K562 (cell line): Measurements from ENCODE around the gene MYO18A. TPM values are rescaled to one million over a fixed set of nuclear protein-coding genes. Genes with fewer than 3 reads are reported as not detected.

Experiments
- E2F8 ChIP-seq: fragments of 450-650 bp; IDR thresholded peaks from 2 replicates; pipeline ENCODE4 v1.7.1; 2018; ENCODE audit warnings: mild to moderate bottlenecking, low read depth; ENCODE audit not compliant: partially characterized antibody
- ESRRA ChIP-seq: fragments of 450-650 bp; IDR thresholded peaks from 2 replicates; pipeline ENCODE4 v1.6.1; 2014; ENCODE audit warnings: low read depth, mild to moderate bottlenecking, moderate library complexity, borderline replicate concordance
- L3MBTL2 ChIP-seq: fragments of 450-650 bp; IDR thresholded peaks from 2 replicates; pipeline ENCODE4 v1.6.1; 2016; ENCODE audit warnings: mild to moderate bottlenecking, moderate library complexity
- NR3C1 ChIP-seq: sonication (generic); formaldehyde crosslinking; IDR thresholded peaks from 2 replicates; pipeline ENCODE4 v1.8.1; 2022; ENCODE audit warnings: missing genetic modification reagents
- RFX5 ChIP-seq: IDR thresholded peaks from 2 replicates; pipeline ENCODE4 v1.6.1; 2011; ENCODE audit warnings: low read depth, mild to moderate bottlenecking, improper control_type of control experiment, low read length
- TCFL5 ChIP-seq: fragments of 250-450 bp; sonication (Bioruptor Pico); conservative IDR thresholded peaks from 2 replicates; pipeline ENCODE4 v1.6.1; 2021; ENCODE audit warnings: mild to moderate bottlenecking, moderate library complexity, matching md5 sums
- TSHZ1 ChIP-seq: fragments of 250-450 bp; sonication (Bioruptor Pico); IDR thresholded peaks from 2 replicates; pipeline ENCODE4 v1.4.0; 2020; ENCODE audit warnings: mild to moderate bottlenecking, moderate library complexity
- ZFP30 ChIP-seq: fragments of 250-450 bp; sonication (Bioruptor Pico); IDR thresholded peaks from 2 replicates; pipeline ENCODE4 v1.8.0; 2022; ENCODE audit warnings: moderate library complexity, mild to moderate bottlenecking, inconsistent platforms, borderline replicate concordance
- ZFX ChIP-seq: sonication (generic); formaldehyde crosslinking; IDR thresholded peaks from 2 replicates; pipeline ENCODE4 v1.8.0; 2022; ENCODE audit warnings: mild to moderate bottlenecking, missing genetic modification reagents, moderate library complexity
- polyA plus RNA-seq, 8 experiments: library from polyadenylated mRNA; depleted of rRNA in 4 of 8; stranded (reverse) in 5 of 8; unstranded in 3 of 8; fragments of >200 nt; fragmentation: Nextera tagmentation in 2 of 8; fragmentation: Illumina TruSeq in 1 of 8; extraction: Ambion mirVana in 2 of 8; extraction: Trizol in 1 of 8; gene quantifications; 2 replicates each; pipeline versions ENCODE4 v1.2.1 to v1.2.3, GENCODE V29; 2011 to 2014; ENCODE audit warnings: inconsistent platforms in 1 of 8, missing spikeins in 1 of 8
- total RNA-seq, 7 experiments: library from RNA; depleted of rRNA in 6 of 7; stranded (reverse); fragments of >200 nt in 6 of 7; fragmentation: Illumina TruSeq in 2 of 7; extraction: Trizol in 2 of 7; gene quantifications; 2 replicates each; pipeline versions ENCODE4 v1.2.1 to v1.2.3, GENCODE V29; 2011 to 2021; ENCODE audit warnings: low replicate concordance in 1 of 7
- TF ChIP-seq, protein P1 (sequence below): sonication (generic); formaldehyde crosslinking; IDR thresholded peaks from 2 replicates; pipeline ENCODE4 v1.8.1; 2023; ENCODE audit warnings: mild to moderate bottlenecking, missing genetic modification reagents
- TF ChIP-seq, protein P2 (sequence below): sonication (generic); formaldehyde crosslinking; IDR thresholded peaks from 2 replicates; pipeline ENCODE4 v1.9.0; 2022; ENCODE audit warnings: mild to moderate bottlenecking, missing genetic modification reagents
- TF ChIP-seq, protein P3 (sequence below): fragments of 250-450 bp; sonication (Bioruptor Pico); IDR thresholded peaks from 2 replicates; pipeline ENCODE4 v1.5.0; 2021; ENCODE audit warnings: mild to moderate bottlenecking, moderate library complexity

The MYO18A gene
- total and polyA plus RNA-seq, 9 of the 15 experiments (the other 6 are each of a cell fraction or from before 2014, with no cell fraction given): 2.5 to 65.4 (median 17.1) TPM

- no peak for TF ChIP-seq RFX5
- no peak for TF ChIP-seq TCFL5 (CRISPR knock-in tag)
- no peak for TF ChIP-seq ZFP30
- TF ChIP-seq, protein P1, sequence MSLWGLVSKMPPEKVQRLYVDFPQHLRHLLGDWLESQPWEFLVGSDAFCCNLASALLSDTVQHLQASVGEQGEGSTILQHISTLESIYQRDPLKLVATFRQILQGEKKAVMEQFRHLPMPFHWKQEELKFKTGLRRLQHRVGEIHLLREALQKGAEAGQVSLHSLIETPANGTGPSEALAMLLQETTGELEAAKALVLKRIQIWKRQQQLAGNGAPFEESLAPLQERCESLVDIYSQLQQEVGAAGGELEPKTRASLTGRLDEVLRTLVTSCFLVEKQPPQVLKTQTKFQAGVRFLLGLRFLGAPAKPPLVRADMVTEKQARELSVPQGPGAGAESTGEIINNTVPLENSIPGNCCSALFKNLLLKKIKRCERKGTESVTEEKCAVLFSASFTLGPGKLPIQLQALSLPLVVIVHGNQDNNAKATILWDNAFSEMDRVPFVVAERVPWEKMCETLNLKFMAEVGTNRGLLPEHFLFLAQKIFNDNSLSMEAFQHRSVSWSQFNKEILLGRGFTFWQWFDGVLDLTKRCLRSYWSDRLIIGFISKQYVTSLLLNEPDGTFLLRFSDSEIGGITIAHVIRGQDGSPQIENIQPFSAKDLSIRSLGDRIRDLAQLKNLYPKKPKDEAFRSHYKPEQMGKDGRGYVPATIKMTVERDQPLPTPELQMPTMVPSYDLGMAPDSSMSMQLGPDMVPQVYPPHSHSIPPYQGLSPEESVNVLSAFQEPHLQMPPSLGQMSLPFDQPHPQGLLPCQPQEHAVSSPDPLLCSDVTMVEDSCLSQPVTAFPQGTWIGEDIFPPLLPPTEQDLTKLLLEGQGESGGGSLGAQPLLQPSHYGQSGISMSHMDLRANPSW: no peak
- no peak for TF ChIP-seq ZFX (CRISPR knock-in tag)
- 0 out of 2 replicates have a peak, but pooled peaks have one; percentile 21 for TF ChIP-seq L3MBTL2
- no peak for TF ChIP-seq TSHZ1
- TF ChIP-seq ESRRA: no peak
- TF ChIP-seq E2F8: no peak
- TF ChIP-seq NR3C1: no peak
- TF ChIP-seq, protein P2, sequence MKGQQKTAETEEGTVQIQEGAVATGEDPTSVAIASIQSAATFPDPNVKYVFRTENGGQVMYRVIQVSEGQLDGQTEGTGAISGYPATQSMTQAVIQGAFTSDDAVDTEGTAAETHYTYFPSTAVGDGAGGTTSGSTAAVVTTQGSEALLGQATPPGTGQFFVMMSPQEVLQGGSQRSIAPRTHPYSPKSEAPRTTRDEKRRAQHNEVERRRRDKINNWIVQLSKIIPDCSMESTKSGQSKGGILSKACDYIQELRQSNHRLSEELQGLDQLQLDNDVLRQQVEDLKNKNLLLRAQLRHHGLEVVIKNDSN (CRISPR knock-in tag): peak; percentile 92
- TF ChIP-seq, protein P3, sequence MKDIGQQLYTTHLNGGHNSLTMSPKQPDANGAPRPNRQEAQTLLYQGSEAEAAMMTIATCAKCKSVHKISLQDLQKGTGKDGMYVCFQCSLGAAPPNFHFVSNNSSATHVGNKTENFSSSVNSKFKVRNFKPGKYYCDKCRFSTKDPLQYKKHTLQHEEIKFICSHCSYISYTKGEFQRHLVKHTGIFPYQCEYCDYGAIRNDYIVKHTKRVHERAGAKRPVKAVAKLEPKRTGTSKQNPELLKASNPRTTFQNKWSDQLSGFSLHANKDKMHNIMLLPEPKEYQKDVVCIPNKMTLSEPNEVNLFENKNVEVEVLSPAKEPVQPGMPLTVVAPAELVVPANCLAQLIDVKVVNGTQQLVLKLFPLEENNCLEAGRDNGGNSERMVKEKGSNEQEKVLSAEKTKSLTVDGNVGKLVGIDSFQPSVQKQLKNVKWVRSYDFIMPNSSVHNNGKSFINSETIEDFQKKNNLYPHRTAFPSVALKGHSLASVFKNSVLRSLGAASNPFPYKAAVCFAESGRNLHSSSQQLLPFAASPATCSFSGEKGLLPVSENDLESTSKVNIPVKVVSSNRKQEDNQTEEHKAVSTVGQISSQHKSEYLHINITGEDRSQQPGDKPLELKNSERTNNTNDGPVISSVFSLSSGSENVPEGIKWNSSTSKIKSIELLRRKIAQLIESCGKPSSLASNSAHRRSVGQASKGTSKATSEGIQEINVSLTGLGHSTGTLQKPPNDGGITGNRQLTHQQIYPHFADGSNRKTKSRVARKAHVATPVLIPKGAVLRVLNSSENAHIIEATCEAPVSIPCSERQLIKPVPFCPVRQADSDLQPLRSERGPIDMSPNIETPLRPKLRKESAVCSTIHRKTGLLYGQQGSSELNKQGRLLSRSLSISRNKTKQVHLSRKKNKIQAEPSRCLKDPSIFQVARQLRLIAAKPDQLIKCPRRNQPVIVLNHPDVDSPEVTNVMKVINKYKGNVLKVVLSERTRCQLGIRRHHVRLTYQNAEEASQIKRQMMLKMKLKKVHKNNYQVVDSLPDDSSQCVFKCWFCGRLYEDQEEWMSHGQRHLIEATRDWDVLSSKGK: no peak
These were observed 33.7 kb downstream of the MYO18A start (continued) for GRCh38 chr17:29146369-29146972.
